GM12878 (cell line): ENCODE measurements around the gene LRRC75A. TPM values are rescaled to one million over a fixed set of nuclear protein-coding genes. Genes with fewer than 3 reads are reported as not detected.

ENCODE experiments used
- EZH2 ChIP-seq: IDR thresholded peaks from 2 replicates; pipeline ENCODE4 v1.6.1; 2012; ENCODE audit warnings: low read depth, mild to moderate bottlenecking, control low read depth, inconsistent platforms, low read length, borderline replicate concordance; ENCODE audit not compliant: control insufficient read depth
- HDAC2 ChIP-seq: fragments of 200-600 bp; sonication (generic); IDR thresholded peaks from 2 replicates; pipeline ENCODE4 v1.6.1; 2017
- IRF3 ChIP-seq: fragments of 450-650 bp; IDR thresholded peaks from 2 replicates; pipeline ENCODE4 v1.6.1; 2014; ENCODE audit warnings: mild to moderate bottlenecking
- IRF5 ChIP-seq: fragments of 450-650 bp; IDR thresholded peaks from 2 replicates; pipeline ENCODE4 v1.6.1; 2017; ENCODE audit warnings: borderline replicate concordance
- KAT2A ChIP-seq: conservative IDR thresholded peaks from 2 replicates; pipeline ENCODE4 v1.6.1; 2011; ENCODE audit warnings: low read depth, low read length; ENCODE audit not compliant: control insufficient read depth
- MTA3 ChIP-seq: IDR thresholded peaks from 2 replicates; pipeline ENCODE4 v1.6.1; 2012; ENCODE audit warnings: low read length, inconsistent platforms, borderline replicate concordance
- SIN3A ChIP-seq: IDR thresholded peaks from 2 replicates; pipeline ENCODE4 v1.6.1; 2012; ENCODE audit warnings: low read depth, low read length, improper control_type of control experiment
- SIX5 ChIP-seq: IDR thresholded peaks from 2 replicates; pipeline ENCODE4 v1.6.1; 2011; ENCODE audit warnings: mild to moderate bottlenecking, low read depth, low read length, moderate library complexity; ENCODE audit not compliant: severe bottlenecking
- ZBTB40 ChIP-seq: fragments of 450-650 bp; IDR thresholded peaks from 2 replicates; pipeline ENCODE4 v1.6.1; 2016; ENCODE audit warnings: mild to moderate bottlenecking, moderate library complexity, borderline replicate concordance
- polyA plus RNA-seq, 11 experiments: library from polyadenylated mRNA; depleted of rRNA in 4 of 11; unstranded in 6 of 11; stranded (reverse) in 5 of 11; fragments of >200 nt; fragmentation: Nextera tagmentation in 4 of 11; fragmentation: Illumina TruSeq in 1 of 11; extraction: Ambion mirVana in 4 of 11; extraction: Trizol in 1 of 11; gene quantifications; 1 replicate in 1 of 11; 2 replicates in 10 of 11; pipeline versions ENCODE4 v1.2.1 to v1.2.3, GENCODE V29; 2011 to 2016; ENCODE audit warnings: inconsistent platforms in 2 of 11, missing spikeins in 2 of 11, low read depth in 1 of 11
- total RNA-seq, 4 experiments: library from RNA; depleted of rRNA in 3 of 4; stranded (reverse); fragments of >200 nt in 3 of 4; fragmentation: Illumina TruSeq in 1 of 4; extraction: Trizol in 1 of 4; gene quantifications; 2 replicates each; pipeline versions ENCODE4 v1.2.1 to v1.2.3, GENCODE V29; 2013 to 2021

Gene LRRC75A
- total and polyA plus RNA-seq, 10 of the 15 experiments (the other 5 are each of a cell fraction or from before 2014, with no cell fraction given): 0.01 to 1.3 (median 0.09) TPM; not detected in 2

GRCh38 chr17:16506188-16506587, 14.2 kb upstream of the LRRC75A start (continued):
- no peak for TF ChIP-seq ZBTB40
- TF ChIP-seq HDAC2: no peak
- TF ChIP-seq SIX5: no peak
- no peak for TF ChIP-seq IRF3
- TF ChIP-seq EZH2: no peak
- no peak for TF ChIP-seq KAT2A
- no peak for TF ChIP-seq SIN3A
- no peak for TF ChIP-seq IRF5
- TF ChIP-seq MTA3: no peak
